HG02798 (cell line): Measurements from ENCODE around the gene ZNF618.

ENCODE experiments used
- ATAC-seq: cut with Tn5 transposase; IDR thresholded peaks from one replicate; pipeline ENCODE4 v1.9.1; 2021; ENCODE audit warnings: mild to moderate bottlenecking; ENCODE audit not compliant: unreplicated experiment, poor library complexity

The ZNF618 gene

DNA sequence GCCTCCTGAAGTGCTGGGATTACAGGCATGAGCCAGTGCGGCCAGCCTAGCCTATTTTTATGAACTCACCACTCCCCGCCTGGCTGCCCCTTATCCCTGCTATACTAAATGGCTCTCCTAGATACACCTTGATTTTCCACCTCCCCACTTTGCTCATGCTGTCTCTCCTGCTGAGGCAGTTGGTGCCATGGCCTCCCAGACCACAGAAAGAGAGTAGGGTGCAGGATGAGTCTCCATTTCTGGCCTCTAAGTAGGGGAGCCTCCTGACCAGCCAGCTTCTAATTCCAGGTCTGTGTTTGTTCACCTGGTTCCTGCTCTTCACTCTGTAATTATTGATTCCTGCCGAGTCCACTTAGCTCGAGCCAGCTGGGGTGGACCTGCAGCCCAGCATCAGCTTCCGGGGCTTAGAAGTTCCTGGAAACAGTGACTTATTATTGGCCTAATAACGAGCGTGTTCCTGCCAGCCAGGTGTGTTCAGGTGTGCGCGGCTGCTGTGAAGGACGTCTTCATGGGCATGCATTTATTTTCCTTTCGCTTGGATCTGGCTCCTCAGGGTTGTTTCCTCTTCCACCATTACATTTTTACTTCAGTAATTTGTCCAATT is 34.0 kb downstream of the ZNF618 start:
- ATAC-seq = no peak

- no peak for ATAC-seq
Measured at GRCh38 chr9:113911850-113912557, 35.9 kb downstream of the ZNF618 start.

- no peak for ATAC-seq
Measured at GRCh38 chr9:113912816-113913215, 36.7 kb downstream of the ZNF618 start.

GRCh38 chr9:113913426-113914195 is 37.5 kb downstream of the ZNF618 start:
- ATAC-seq = no peak

DNA sequence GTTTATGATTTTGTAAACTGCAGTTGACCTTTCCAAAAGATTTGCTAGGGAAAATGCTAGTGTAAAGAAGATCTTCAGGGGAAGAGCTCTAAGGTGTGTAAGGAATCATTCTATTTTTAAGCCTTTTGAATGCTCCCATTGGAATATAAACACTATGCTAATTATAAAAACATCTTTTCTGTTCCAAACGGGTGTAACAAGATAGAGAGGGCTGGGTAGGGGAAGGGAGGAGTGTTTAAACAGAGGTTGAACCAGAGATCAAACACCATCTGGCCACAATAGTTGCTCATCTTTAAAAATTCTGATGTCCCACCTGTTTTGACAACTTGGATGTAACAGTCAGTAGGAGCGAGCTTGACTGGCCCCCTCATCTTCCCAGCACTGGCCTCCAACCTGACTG is 38.4 kb downstream of the ZNF618 start:
- no peak for ATAC-seq

- ATAC-seq = no peak
Measured at GRCh38 chr9:113915817-113916434, 39.8 kb downstream of the ZNF618 start.

GRCh38 chr9:113916931-113917330 is 40.8 kb downstream of the ZNF618 start:
- ATAC-seq = no peak

GRCh38 chr9:113918697-113919350 is 42.7 kb downstream of the ZNF618 start:
- no peak for ATAC-seq

DNA sequence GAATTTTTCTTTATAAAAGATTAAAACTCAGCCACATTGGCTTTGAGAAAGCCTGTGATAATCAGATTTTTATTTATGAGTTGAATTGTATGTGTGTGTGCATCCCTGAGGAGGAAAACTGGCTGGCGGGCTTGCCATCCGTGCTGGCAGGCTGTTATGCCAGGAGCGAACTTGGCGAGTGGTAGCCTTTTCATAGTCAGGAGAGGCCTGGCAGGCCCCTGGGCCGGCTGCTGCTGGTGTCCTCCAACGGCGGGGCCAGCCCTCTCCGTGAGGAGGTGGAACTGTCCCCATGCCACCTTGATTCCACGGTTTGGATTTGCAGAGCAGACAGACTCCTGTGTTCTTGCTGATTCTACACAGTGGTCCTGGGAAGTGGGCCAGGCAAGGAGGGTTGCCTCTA is 43.3 kb downstream of the ZNF618 start:
- ATAC-seq = no peak

- ATAC-seq = no peak
Measured at GRCh38 chr9:113919871-113920270, 43.8 kb downstream of the ZNF618 start.

- ATAC-seq = no peak
Measured at GRCh38 chr9:113920872-113921271, 44.8 kb downstream of the ZNF618 start.

- ATAC-seq = no peak
Measured at GRCh38 chr9:113921396-113921925, 45.4 kb downstream of the ZNF618 start.

- no peak for ATAC-seq
Measured at GRCh38 chr9:113922160-113922559, 46.1 kb downstream of the ZNF618 start.

DNA sequence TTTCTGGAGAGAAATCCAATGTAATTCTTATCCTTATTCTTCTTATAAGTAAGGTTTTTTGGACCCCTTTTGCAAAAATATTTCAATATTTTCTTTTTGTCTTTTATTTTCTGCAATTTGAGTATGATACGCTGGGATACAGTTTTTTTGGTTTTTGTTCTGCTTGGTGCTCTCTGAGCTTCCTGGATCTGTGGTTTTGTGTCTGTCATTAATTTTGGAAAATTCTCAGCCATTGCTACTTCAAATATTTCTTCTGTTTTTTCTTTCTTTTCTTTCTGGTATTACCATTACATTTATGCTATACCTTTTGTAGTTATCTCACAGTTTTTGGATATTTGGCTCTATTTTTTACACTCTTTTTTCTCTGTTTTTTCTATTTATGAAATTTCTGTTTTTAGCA is 50.1 kb downstream of the ZNF618 start:
- no peak for ATAC-seq

DNA sequence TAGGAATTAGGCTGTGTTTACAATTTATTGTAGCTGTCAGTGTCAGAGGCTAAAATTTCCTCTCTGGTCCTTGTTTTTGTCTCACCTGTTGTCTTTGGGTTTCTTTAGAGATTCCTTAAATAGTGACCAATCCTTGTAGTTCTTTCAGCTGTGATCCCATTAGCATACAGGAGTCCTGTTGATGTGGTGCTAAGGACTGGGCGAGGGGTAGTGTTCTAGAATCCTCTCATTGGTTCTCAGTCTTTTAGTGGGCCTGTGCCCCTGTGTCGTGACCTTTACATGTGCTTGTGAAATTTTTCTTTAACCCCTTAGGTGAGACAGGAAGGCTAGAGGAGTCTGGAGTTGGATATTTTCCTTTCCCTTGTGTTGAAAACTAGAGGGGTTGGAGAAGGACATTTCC is 51.2 kb downstream of the ZNF618 start:
- ATAC-seq = no peak

- no peak for ATAC-seq
Measured at GRCh38 chr9:113928269-113928668, 52.2 kb downstream of the ZNF618 start.

- no peak for ATAC-seq
Measured at GRCh38 chr9:113929634-113930389, 53.7 kb downstream of the ZNF618 start.

- no peak for ATAC-seq
Measured at GRCh38 chr9:113930390-113930783, 54.3 kb downstream of the ZNF618 start.

DNA sequence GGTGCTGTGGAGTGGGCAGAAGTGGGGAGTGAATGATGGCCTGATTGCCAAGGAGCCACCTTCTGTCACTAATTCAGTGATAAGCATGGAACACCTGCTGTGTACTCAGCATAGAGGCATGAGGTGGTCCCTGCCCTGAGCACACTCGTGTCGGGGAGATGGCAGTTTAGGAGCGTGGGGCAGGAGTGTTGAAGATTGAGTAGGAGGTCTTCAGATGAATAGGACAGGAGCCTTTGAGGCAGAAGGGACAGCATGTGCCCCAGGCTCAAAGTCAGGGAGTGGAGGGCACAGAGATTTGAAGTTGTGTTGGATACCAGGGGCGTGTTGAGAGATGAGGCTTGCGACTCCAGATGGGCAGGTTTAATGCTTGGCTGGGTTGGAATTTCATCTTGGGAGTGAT is 55.0 kb downstream of the ZNF618 start:
- ATAC-seq = no peak

- ATAC-seq = no peak
Measured at GRCh38 chr9:113931777-113932176, 55.7 kb downstream of the ZNF618 start.
